HepG2 (cell line): ENCODE measurements around the gene MYO5B. TPM values are rescaled to one million over a fixed set of nuclear protein-coding genes. Genes with fewer than 3 reads are reported as not detected.

Source experiments
- HIC2 ChIP-seq: sonication (generic); formaldehyde crosslinking; IDR thresholded peaks from 2 replicates; pipeline ENCODE4 v1.9.0; 2022; ENCODE audit warnings: low read depth, missing genetic modification reagents
- HMGXB4 ChIP-seq, 2 experiments: sonication (generic) in 1 of 2; formaldehyde crosslinking in 1 of 2; IDR thresholded peaks; 2 replicates each; pipeline versions ENCODE4 v1.4.0 to v1.6.1; 2018 to 2020; ENCODE audit warnings: missing genetic modification reagents in 2 of 2, borderline replicate concordance in 1 of 2, low read depth in 1 of 2, mild to moderate bottlenecking in 1 of 2, missing biosample characterization in 1 of 2
- LRRFIP1 ChIP-seq: sonication (generic); formaldehyde crosslinking; conservative IDR thresholded peaks from 2 replicates; pipeline ENCODE4 v1.4.0; 2020; ENCODE audit warnings: missing genetic modification reagents
- NRL ChIP-seq: sonication (generic); formaldehyde crosslinking; IDR thresholded peaks from 2 replicates; pipeline ENCODE4 v1.5.0; 2020; ENCODE audit warnings: missing genetic modification reagents, mild to moderate bottlenecking, moderate library complexity, borderline replicate concordance
- ZNF263 ChIP-seq: sonication (generic); formaldehyde crosslinking; IDR thresholded peaks from 2 replicates; pipeline ENCODE4 v1.4.0; 2020; ENCODE audit warnings: missing genetic modification reagents
- ZNF264 ChIP-seq: sonication (generic); formaldehyde crosslinking; IDR thresholded peaks from 2 replicates; pipeline ENCODE4 v1.4.0; 2020; ENCODE audit warnings: missing genetic modification reagents
- ZNF318 ChIP-seq: sonication (generic); formaldehyde crosslinking; IDR thresholded peaks from 2 replicates; pipeline ENCODE4 v1.4.0; 2020; ENCODE audit warnings: mild to moderate bottlenecking, missing genetic modification reagents
- ZNF691 ChIP-seq: sonication (generic); formaldehyde crosslinking; IDR thresholded peaks from 2 replicates; pipeline ENCODE4 v1.4.0; 2020; ENCODE audit warnings: missing genetic modification reagents, low read depth, mild to moderate bottlenecking, borderline replicate concordance
- ZSCAN25 ChIP-seq: sonication (generic); formaldehyde crosslinking; IDR thresholded peaks from 2 replicates; pipeline ENCODE4 v1.8.0; 2022; ENCODE audit warnings: mild to moderate bottlenecking, missing genetic modification reagents
- polyA plus RNA-seq, 8 experiments: library from polyadenylated mRNA; depleted of rRNA in 3 of 8; stranded (reverse) in 7 of 8; unstranded in 1 of 8; fragments of >200 nt; fragmentation: Illumina TruSeq in 4 of 8; extraction: Trizol in 4 of 8; gene quantifications; 2 replicates each; pipeline versions ENCODE4 v1.2.1 to v1.2.3, GENCODE V29; 2011 to 2016; ENCODE audit warnings: low read depth in 4 of 8, missing spikeins in 1 of 8, mixed read lengths in 1 of 8; ENCODE audit not compliant: insufficient read depth in 1 of 8
- total RNA-seq, 5 experiments: library from RNA; depleted of rRNA; stranded (reverse); fragments of >200 nt; fragmentation: Illumina TruSeq; extraction: Trizol; gene quantifications; 2 replicates each; pipeline ENCODE4 v1.2.3, GENCODE V29; 2016; ENCODE audit warnings: low read depth in 1 of 5

MYO5B gene
- total and polyA plus RNA-seq, 2 of the 13 experiments (the other 11 are each of a cell fraction or from before 2014, with no cell fraction given), result 13.1 to 24.0 TPM

- TF ChIP-seq HIC2 (CRISPR knock-in tag), result no peak
- TF ChIP-seq ZNF264, result no peak
- 0 out of 4 replicates have a peak, but pooled peaks of 1 of the 2 experiments have one; percentile 55 for TF ChIP-seq HMGXB4 (CRISPR knock-in tag; IDR thresholded peaks at IDR 0.05; ENCODE audit: borderline replicate concordance in 1 of 2, low read depth in 1 of 2)
- no peak for TF ChIP-seq ZSCAN25 (CRISPR knock-in tag)
- no peak for TF ChIP-seq ZNF691
- no peak for TF ChIP-seq ZNF263 (CRISPR knock-in tag)
- no peak for TF ChIP-seq NRL (CRISPR knock-in tag)
- TF ChIP-seq ZNF318 (CRISPR knock-in tag), result no peak
- no peak for TF ChIP-seq LRRFIP1 (CRISPR knock-in tag)
These were observed 336.5 kb downstream of the MYO5B start (continued) for GRCh38 chr18:49858309-49859020.
